DMS 273 (cell line): ENCODE data around the gene IL18R1.
"Not testable (repeated sequence)": the region's sequence is repeated elsewhere in the genome, so short reads cannot be mapped to it uniquely, and the experiment has no call there.

Experiments
- DNase-seq: peaks from one replicate; lab custom pipeline; 2025; ENCODE audit not compliant: unreplicated experiment; lab: John Stamatoyannopoulos, UW

Gene IL18R1, protein sequence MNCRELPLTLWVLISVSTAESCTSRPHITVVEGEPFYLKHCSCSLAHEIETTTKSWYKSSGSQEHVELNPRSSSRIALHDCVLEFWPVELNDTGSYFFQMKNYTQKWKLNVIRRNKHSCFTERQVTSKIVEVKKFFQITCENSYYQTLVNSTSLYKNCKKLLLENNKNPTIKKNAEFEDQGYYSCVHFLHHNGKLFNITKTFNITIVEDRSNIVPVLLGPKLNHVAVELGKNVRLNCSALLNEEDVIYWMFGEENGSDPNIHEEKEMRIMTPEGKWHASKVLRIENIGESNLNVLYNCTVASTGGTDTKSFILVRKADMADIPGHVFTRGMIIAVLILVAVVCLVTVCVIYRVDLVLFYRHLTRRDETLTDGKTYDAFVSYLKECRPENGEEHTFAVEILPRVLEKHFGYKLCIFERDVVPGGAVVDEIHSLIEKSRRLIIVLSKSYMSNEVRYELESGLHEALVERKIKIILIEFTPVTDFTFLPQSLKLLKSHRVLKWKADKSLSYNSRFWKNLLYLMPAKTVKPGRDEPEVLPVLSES

DNA sequence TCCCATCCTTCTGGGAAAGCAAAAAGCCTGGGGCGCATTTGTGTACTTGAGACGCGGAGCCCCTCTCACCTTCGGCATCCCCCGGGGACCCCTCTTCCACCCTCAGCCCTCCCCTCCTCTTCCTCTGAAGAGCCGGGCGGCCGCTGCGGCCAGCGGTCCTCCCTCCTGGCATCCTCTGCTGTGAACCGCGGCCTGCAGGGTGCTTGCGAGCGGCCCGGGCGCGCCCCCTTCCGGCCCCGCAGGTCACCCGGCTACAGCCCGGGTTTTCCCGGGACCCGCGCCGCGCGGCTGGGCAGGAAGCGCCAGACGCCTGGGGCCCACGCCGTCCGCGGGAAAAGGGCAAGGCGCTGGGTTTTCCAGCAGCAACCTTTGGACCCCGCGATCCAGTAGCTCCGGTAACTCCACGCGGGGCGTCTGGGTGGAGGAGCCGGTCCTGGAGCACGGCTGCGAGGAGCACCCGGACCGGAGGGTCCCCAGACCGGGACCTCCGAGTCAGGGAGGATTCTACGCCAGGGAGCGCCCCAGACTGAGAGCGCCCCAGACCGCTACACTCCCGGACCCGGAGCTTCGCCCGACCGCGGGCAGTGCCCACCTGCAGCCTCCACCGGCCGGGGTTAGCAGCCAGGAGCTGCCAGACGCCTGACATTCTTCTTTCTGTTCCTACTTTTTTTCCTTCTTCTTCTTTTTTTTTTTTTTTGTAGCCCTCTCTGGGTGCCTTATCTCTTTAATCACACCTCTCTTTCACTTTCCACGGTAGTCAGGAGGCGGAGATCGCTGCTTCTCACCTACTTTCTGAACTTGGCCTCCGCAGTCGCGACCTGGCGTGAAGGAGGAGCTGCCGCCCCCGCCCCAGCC, at the start of gene IL18R1:
Gene IL18R1, plus strand, starts transcription at position 271 of the 855 bp plus-strand sequence. CDS start 6,865 bp downstream, outside the sequence.
- peak; percentile 82 for DNase-seq

DNA sequence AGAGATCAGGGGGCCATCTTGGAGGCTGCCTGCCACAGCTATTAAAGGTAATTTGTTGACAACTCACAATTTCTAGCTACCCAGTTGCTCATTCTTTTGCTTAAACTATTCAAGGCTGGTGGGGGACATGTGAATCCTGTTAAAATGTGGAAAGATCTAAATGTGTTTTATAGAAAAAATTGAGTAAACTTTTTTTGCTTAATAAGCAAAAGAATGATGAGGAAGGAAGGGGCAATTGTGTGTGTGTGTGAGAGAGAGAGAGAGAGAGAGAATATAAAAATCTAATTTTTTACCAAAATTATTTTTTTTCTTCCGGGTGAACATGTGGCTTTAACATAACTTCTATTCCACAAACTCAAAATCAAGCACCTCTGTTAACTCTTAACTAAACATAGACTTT, 49.5 kb upstream of the IL18R1 start:
- no peak for DNase-seq

DNA sequence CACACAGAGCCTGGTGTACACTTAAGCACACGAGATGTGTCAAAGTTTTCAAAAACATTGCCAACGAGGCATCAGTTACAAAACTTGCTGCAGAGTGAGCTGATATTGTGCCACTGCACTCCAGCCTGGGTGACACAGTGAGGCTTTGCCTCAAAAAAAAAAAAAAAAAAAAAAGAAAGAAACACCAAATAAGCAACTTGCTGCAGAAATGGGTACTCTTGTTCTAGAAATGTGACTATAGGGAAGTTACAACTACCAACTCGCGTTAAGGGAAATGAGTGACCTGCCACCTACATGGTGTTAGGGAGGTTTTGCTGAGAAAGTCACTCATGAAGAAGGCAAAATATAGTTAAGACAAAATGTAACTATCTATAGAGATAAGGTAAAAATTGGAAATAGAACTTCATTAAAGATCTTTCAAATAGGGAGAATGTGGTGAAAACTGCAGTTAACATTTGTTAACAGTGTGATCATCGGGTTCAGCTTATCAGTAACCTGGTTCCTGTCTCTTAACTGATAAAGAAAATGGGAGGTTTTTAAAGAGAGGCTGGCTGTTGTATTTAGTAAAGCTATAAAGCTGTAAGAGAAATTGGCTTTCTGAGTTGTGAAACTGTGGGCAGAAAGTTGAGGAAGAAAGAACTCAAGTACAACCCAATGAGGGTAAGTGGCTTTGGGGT, 44.5 kb upstream of the IL18R1 start, which contains the start of gene IL1RL1:
Gene IL1RL1, plus strand, starts transcription at position 600 of the 677 bp plus-strand sequence. CDS start 26,702 bp downstream, outside the sequence.
- DNase-seq, result no peak

DNA sequence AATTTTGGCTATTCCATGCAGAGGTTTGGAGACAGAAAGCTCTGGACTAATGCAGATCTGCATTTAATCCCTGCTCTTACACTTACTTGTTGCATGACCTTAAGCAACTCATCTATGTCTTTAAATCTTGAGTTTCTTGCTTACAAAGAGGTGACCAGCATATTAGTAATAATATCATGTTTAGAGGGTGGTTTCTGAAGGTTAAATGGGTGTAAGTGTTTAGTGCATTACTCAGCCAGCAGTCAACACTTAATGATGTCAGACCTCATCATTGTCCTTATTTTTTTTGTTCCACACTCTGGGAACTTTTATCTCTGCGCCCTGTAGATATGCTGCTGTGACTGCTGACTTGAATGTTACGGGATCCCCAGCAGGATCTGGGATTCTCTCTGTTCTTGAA, 42.6 kb upstream of the IL18R1 start:
- no peak for DNase-seq

DNA sequence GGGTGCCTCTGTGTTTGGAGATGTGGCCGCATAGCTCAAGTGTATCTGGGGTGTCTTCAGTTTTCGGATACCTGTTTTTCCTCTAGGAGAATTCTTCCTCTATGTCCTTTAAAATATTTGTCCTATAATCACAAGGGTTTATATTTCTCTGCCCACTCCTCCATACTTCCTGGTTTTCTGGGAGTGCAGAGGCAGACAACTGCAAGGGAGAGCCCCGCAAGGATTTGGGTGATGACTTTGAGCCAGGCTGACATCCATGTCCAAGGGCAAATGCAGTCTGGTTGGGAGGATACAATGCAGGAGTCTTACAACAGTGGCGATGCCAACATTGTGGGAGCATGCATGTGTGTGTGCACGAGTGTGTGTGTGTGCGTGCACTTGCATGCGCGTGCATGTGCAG, 42.1 kb upstream of the IL18R1 start:
- DNase-seq, result no peak

DNA sequence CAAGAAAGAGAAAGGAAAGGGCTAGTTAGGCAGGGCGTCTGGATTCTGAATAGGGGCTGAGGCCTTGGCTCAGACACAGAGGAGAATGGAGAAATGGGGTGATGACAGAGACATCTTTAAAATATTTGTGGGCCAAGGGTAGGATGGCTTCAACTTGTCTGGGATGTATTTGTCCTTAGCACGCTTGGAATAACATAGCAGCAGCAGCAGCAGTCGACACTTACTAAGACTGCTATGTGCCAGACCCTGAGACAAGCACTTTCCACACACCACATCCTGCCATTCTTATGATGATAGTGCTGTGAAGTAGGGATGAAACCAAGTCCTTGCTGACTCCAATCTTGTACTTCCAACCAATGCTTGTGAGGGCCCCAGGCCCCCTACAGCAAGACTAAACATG, 41.6 kb upstream of the IL18R1 start:
- DNase-seq, result no peak

DNA sequence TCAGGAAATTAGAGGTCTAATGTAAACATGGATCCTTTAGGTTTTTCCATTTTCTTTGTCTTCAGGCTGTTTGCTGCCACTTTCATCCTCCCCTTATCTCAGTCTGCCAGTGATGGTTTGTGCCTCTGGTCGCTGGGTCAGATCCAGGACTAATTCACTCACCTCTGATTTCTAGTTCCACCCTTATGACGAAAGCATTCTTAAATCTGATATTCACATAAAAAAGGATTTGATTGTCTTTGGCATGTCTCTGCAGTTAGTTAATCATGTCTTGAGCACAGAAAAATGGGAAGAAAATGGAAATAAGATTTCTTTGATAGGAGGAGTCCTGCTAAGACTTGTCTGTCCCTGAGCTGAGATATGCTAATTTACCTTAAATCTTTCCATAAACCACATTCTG, 39.7 kb upstream of the IL18R1 start:
- DNase-seq, result no peak

DNA sequence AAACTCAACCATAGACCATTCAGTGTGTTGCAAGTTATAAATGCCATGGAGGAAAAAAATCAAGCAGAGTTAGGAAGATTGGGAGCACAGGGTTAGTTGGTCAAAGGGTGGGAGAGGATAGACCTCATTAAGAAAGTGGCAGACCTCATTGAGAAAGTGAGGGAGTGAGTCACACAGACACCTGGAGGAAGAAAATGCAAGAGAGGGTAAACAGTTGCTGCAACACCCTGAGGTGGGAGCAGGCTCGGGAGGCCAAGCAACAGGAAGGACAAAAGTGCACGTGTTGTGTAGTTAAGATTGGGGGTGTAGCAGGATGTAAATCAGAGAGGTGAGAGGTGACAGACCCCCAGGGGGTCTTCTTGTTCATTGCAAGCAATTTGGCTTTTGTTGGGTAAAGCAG, 37.9 kb upstream of the IL18R1 start:
- no peak for DNase-seq

DNA sequence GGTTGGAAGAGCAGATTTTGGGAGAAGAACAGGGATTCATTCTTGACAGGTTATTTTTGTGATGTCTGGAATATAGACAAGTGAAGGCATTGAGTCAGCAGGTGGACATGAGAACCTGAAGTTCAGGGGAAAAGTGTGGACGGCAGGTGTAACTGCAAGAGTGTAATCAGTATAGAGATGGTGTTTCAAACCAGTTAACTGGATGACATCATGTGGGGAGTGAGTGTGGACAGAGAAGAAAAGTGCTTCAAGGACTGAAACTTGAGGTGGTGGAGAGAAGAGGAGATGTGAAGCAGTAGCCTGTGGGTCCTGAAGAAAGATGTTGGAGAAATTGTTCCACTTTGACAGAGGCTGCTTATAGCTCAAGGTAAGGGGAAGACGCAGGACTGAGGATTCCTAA, 37.2 kb upstream of the IL18R1 start:
- no peak for DNase-seq

DNA sequence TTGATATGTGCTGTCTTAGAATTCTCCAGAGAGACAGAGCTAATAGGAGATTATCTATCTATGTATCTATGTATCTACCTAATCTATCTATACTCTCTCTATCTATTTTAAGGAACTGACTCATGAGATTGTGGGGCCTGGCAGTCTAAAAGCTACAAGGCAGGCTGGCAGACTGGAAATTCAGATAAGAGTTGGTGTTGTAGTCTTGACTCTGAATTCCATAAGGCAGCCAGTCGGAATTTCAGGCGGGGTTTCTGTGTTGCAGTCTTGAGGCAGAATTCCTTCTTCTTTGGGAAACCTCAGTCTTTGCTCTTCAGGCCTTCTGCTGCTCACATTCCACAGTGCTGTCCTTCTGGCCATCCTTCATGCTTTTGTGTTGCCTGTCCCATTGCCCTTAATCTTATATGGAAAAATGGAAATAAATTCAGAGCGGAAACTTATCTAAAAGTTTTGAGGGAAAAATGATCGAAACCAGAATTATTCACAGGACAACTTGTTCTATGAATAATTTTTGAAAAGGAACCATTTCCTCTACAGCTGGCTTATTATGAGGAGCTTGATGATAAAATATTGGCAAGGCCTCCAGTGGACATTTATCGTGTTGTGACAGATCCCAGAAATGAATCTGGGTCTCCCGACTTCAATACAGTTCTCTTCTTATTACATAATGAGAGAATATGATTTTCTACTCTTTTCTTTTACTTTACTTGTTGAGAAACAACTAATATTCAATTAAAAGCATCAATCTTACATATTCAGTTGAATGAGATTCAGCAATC, 33.5 kb upstream of the IL18R1 start:
- DNase-seq, result no peak

DNA sequence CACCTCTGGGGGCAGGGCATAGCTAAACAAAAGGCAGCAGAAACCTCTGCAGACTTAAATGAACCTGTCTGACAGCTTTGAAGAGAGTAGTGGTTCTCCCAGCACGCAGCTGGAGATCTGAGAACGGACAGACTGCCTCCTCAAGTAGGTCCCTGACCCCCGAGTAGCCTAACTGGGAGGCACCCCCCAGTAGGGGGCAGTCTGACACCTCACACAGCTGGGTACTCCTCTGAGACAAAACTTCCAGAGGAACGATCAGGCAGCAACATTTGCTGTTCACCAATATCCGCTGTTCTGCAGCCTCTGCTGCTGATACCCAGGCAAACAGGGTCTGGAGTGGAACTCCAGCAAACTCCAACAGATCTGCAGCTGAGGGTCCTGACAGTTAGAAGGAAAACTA, 30.7 kb upstream of the IL18R1 start:
- not testable (repeated sequence) for DNase-seq

DNA sequence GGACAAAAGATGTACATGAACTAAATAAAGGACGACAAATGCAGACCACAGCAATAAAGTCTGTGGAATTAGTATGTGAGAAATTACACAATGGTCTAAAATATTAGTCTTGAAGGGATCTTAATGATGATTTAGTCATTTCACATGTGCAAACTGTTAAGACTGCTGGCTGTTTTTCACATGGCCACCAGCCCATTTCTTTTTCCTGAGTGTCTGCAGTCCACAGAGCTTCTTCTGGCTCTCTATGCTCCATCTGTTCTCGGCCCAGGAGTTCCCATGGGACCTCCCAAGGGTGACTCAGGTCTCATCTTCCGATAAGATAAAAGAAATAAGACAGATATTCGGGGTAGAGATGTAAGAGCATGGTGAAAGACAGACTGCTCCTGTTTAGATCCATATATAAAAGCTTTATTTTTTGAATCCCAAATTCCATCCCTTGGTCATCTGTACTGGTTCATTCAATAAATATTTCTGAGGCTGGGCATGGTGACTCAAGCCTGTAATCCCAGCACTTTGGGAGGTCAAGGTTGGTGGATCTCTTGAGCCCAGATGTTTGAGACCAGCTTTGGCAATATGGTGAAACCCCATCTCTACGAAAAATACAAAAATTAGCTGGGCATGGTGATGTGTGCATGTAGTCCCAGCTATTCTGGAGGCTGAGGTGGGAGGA, 24.1 kb upstream of the IL18R1 start:
- DNase-seq, result no peak

DNA sequence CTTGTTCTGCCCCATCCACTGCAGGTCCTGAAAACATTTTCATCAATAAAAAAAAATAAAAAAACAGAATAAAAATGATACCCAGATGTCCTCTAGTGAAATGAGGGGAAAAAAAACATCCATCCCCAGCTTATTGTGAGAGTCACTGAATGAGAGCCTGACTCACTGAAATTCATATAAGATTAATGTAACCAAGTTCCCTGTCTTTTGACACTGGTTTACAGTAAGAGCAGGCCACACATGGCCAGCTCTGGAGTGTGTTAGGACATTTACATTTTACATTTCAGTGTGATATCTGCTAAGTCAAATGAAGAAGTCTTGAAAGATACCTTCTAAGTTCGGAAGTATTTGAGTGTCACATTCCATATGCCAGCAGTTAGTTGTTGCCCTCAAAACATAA, 21.1 kb upstream of the IL18R1 start:
- DNase-seq, result no peak

DNA sequence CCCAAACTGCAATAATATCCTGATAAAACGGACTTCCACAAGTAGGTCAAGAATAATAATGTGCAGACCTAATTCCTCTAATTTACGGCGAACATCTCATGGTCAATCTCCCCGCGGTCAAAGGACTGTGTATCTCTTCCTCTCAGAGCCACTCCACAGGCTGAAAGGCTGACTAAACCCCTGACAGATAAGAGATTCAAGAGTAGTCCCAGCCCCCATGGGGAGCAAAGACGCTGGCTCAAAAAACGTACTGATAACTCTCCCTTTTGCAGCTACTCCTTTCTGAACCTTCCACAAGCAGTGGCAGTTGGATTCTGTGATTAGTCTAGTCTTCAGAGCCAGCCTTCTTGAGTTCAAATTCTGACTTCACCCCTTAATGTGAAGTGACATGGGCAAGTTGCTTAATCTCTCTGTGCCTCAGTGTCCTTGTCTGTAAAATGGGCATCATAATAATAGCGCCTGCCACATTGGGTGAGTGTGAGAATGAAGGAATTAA, 19.7 kb upstream of the IL18R1 start:
- DNase-seq, result no peak

DNA sequence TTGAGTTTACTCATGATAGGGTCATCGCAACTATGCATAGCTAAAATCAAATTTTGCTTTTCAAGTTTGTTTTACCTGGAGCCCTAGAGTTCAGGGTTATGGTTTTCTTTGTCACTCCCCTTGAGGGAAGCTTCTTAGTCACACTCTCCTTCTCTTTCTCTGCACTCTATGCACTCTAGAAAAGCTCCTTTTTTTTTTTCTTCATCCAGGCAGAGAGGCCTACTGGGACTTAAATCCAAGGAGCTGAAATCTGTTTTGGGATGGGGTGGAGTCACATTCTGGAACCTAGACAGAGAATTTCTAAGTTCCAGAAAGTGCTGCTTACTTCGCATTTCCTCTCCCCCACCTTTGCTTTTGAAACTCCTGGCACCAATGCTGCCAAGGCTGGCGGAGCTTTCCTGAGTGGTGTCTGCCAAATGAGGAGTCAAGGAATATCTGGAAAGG, 19.1 kb upstream of the IL18R1 start:
- no peak for DNase-seq

DNA sequence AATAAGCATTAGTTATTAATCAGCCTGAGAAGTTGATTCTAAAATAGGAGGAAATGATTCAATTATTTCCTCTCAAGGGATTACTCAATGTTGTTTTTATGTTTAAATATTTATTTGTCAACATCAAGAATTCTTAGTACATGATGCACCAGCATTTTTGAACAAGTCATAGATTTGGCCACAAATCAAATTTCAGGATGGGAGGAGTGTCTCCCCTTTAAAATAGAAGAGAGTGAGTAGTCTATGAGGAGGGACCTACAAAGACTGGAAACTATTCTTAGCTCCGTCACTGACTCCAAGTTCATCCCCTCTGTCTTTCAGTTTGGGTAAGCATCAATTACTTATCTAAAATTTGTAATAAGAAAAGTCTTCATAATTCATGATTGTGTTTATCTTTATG, 18.6 kb upstream of the IL18R1 start:
- DNase-seq, result no peak

DNA sequence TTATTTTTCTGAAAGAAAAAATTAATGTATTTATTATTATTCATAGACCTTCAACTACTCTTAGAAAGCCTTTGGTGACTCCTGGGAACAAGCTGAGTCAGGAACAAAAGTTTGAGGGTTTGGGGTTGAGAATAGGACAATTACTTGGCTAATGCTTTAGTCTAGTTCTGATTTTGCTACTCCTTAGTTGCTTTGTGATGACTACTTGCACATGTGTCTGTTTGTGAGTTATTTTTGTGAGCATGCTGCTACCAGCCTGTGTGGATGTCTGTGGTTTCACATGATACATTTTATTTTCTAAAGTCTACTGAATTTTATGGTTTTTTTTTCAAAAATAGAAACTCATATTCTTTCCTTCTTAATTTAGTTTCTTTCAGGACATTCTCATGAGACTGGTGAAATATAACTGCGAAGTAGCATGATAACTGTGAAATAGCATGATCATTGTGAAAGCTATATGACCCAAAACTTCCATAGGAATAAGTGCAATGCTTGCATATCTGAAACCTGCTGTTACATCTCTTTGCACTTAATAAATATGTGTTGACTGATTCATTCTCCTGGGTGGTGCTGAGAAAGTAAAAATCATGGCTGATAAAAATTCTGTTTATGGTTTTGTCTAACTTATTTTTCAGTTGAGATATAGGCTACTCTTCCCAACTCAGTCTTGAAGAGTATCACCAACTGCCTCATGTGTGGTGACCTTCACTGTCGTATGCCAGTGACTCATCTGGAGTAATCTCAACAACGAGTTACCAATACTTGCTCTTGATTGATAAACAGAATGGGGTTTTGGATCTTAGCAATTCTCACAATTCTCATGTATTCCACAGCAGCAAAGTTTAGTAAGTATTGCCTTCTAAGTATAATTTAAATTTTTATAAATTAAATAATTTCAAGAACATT, 17.9 kb upstream of the IL18R1 start:
- DNase-seq, result no peak

DNA sequence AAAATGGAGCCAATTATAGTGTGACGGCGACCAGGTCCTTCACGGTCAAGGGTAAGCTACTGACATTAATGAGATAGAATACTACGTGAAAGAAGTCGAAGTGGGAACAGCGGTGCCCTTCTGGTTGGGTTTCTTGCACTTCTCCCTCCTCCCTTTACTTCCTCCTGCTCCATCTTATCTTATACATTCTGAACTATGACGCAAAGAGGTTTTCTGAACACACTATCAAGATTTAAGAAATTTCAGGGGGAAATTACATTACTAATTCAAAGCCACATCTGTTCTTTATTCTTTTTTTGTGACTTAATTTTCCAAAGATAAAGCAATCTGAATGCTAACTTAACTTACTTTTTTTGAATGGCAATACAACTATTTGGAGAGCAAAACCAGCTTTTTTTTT, 14.8 kb upstream of the IL18R1 start:
- DNase-seq, result no peak

DNA sequence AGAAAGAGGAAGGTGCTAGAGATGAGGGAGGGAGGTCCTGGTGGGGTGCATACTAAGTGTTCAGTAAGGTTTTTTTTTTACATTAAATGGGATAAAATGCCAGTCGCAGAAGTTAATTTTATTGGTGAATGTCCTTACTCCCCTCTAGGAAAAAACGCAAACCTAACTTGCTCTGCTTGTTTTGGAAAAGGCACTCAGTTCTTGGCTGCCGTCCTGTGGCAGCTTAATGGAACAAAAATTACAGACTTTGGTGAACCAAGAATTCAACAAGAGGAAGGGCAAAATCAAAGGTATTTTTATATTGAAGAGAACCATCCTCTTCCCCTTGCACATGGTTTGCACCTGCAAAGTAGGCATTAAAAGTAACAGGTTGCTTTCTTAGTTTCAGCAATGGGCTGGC, 12.7 kb upstream of the IL18R1 start:
- DNase-seq, result no peak
